Erythroblast (primary cell): ENCODE data around the gene ZNF516.

Source experiments
- GATA1 ChIP-seq: IDR thresholded peaks from 2 replicates; pipeline ENCODE4 v1.6.1; 2011; ENCODE audit warnings: low read depth, mild to moderate bottlenecking, control low read depth, low read length, moderate library complexity
- POLR2A ChIP-seq: IDR thresholded peaks from 2 replicates; pipeline ENCODE4 v1.6.1; 2011; ENCODE audit warnings: mild to moderate bottlenecking, low read length

- no peak for TF ChIP-seq POLR2A
- no peak for TF ChIP-seq GATA1
These were observed 181.0 kb downstream of the ZNF516 start for GRCh38 chr18:76314015-76314414.
